Measurements from ENCODE around the gene CTPS2. TPM values are rescaled to one million over a fixed set of nuclear protein-coding genes. Genes with fewer than 3 reads are reported as not detected.

The CTPS2 gene
- total and polyA plus RNA-seq, 2 experiments from 2014 or later = 10.4 to 35.5 TPM

- TF ChIP-seq ZNF462 (CRISPR knock-in tag; IDR thresholded peaks at IDR 0.05) (no peak), STAT1 (IDR thresholded peaks at IDR 0.05; ENCODE audit: unreplicated experiment) (no peak), ZNF331 (CRISPR knock-in tag; IDR thresholded peaks at IDR 0.05; ENCODE audit: low read depth) (no peak), EZH2 (IDR thresholded peaks at IDR 0.05; ENCODE audit: low read depth, unreplicated experiment) (no peak), NANOG (IDR thresholded peaks at IDR 0.05; ENCODE audit: borderline replicate concordance) (no peak)
- TF ChIP-seq, protein P1, sequence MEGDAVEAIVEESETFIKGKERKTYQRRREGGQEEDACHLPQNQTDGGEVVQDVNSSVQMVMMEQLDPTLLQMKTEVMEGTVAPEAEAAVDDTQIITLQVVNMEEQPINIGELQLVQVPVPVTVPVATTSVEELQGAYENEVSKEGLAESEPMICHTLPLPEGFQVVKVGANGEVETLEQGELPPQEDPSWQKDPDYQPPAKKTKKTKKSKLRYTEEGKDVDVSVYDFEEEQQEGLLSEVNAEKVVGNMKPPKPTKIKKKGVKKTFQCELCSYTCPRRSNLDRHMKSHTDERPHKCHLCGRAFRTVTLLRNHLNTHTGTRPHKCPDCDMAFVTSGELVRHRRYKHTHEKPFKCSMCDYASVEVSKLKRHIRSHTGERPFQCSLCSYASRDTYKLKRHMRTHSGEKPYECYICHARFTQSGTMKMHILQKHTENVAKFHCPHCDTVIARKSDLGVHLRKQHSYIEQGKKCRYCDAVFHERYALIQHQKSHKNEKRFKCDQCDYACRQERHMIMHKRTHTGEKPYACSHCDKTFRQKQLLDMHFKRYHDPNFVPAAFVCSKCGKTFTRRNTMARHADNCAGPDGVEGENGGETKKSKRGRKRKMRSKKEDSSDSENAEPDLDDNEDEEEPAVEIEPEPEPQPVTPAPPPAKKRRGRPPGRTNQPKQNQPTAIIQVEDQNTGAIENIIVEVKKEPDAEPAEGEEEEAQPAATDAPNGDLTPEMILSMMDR (conservative IDR thresholded peaks at IDR 0.05; ENCODE audit: low read depth in 2 of 2) = no peak
Observed at GRCh38 chrX:16651391-16652024, 61.0 kb downstream of the CTPS2 start (continued).

DNA sequence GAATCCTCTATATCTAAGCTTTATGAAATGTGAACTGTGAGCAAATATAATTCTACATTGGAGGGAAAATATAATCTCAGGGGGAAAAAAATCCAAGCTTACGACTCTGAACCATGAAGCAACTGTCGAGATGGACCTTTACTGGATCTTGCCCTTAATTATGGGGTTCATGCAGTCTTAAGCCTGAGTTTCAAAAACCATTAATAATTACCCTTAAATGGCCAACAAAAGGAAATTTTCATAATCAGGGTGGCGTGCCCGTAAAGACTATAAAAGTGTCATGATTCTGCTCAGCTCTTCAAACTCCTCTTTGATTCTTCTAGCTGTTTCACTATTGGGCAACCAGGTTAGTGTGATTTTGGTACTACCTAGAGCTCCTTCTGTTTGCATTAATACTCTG lies 62.6 kb downstream of the CTPS2 start, which contains the start of gene S100G:
S100G (plus strand) TSS at position 301 of the 400 bp plus-strand sequence. CDS start 849 bp downstream, outside the sequence.
- Histone ChIP-seq H2AFZ (no peak within 1 kb of the TSS), H3K79me2 (replicated peaks; ENCODE audit: insufficient read depth) (no peaks in the 10 kb centered on the region), H3K4me1 (ENCODE audit: insufficient read depth) (peaks cover 6% of the 10 kb centered on the region; the same call in 1 of the 2 replicates), H3K27ac (ENCODE audit: low read depth) (no peak within 1 kb of the TSS), H3K9me2 (ENCODE audit: insufficient read depth) (no peaks in the 10 kb centered on the region), H3K4me2 (no peak within 1 kb of the TSS), H3K4me3 (no peak within 1 kb of the TSS), H3K27me3 (ENCODE audit: insufficient read depth) (no peaks in the 10 kb centered on the region), H3F3A (replicated peaks; ENCODE audit: low read depth) (no peaks in the 10 kb centered on the region), H4K20me1 (replicated peaks; ENCODE audit: insufficient read depth) (no peaks in the 10 kb centered on the region), H3K36me3 (ENCODE audit: insufficient read depth) (no peaks in the 10 kb centered on the region)
- no peak for DNase-seq (ENCODE audit: low spot score)
- Mint-ChIP-seq H3K27me3 (ENCODE audit: insufficient read depth, low read depth, poor library complexity) (peaks cover 3% of the 10 kb centered on the region), H3K4me3 (no peak within 1 kb of the TSS), H3K27ac (no peak within 1 kb of the TSS), H3K4me1 (peaks cover 11% of the 10 kb centered on the region), H3K36me3 (ENCODE audit: low read depth) (peaks cover 40% of the 10 kb centered on the region), H3K9me3 (no peaks in the 10 kb centered on the region; the same call in 2 of the 3 replicates)
- ATAC-seq = no peak
- TF ChIP-seq, protein P1 (conservative IDR thresholded peaks at IDR 0.05; ENCODE audit: low read depth in 2 of 2) = no peak
- TF ChIP-seq ETS1 (IDR thresholded peaks at IDR 0.05) (no peak), EZH2 (IDR thresholded peaks at IDR 0.05; ENCODE audit: low read depth, unreplicated experiment) (no peak)
